ENCODE data around the gene LCN2. TPM values are rescaled to one million over a fixed set of nuclear protein-coding genes. Genes with fewer than 3 reads are reported as not detected.

Gene LCN2
- total RNA-seq, 2 donors from 2014 or later, result 4.9 to 24.6 TPM

DNA sequence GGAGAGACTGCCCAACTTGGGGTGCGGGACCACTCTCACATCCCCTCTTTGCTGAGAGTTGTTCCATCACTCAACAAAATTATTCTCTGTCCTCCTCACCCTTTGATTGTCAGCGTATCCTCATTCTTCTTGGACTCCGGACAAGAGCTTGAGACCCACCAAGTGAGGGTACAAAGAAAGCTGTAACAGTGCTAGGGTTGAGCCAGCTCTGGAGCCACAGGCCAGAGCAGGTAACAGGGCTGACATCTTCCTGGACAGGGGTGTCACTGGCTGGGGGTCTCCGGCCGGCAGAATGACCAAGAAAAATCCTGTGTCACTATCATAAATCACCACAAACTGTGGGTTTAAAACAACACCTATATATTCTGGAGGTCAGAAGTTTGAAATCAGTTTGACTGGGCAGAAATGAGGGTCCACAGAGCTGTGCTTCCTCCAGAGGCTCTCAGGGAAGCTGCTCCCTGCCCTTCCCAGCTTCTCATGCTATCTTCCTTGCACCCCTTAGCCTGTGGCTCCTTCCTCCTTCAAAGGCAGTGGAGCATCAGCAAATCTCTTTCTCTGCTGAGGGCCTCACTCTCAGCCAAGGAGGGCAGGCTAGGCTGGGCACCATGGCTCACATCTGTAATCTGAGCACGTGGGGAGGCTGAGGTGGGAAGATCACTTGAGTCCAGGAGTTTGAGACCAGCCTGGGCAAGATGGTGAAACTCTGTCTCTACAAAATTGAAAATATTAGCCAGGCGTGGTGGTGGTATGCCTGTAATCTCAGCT lies 6.7 kb downstream of the LCN2 start:
- no peaks in the 10 kb centered on the region for H3K9me3 ChIP-seq
- H3K27me3 ChIP-seq, result no peaks in the 10 kb centered on the region
- H3K36me3 ChIP-seq (replicated peaks in 1 of 2; ENCODE audit: insufficient read depth in 1 of 2, low read depth in 2 of 2), result no peaks in the 10 kb centered on the region
- H3K4me3 ChIP-seq, result no peak overlapping the region
- no peak overlapping the region for H3K27ac ChIP-seq
- ATAC-seq (no peak), DNase-seq (no peak)
- WGBS, 2 donors, result 69 to 78% methylated on average over 7 of the region's 7 CpGs
- peaks cover 12% of the 10 kb centered on the region for H3K4me1 ChIP-seq
- intact Hi-C loops (cut with DNase I), result no loop called here
- TF ChIP-seq, protein P1, sequence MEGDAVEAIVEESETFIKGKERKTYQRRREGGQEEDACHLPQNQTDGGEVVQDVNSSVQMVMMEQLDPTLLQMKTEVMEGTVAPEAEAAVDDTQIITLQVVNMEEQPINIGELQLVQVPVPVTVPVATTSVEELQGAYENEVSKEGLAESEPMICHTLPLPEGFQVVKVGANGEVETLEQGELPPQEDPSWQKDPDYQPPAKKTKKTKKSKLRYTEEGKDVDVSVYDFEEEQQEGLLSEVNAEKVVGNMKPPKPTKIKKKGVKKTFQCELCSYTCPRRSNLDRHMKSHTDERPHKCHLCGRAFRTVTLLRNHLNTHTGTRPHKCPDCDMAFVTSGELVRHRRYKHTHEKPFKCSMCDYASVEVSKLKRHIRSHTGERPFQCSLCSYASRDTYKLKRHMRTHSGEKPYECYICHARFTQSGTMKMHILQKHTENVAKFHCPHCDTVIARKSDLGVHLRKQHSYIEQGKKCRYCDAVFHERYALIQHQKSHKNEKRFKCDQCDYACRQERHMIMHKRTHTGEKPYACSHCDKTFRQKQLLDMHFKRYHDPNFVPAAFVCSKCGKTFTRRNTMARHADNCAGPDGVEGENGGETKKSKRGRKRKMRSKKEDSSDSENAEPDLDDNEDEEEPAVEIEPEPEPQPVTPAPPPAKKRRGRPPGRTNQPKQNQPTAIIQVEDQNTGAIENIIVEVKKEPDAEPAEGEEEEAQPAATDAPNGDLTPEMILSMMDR (IDR thresholded peaks at IDR 0.05), result no peak
- TF ChIP-seq POLR2A (IDR thresholded peaks at IDR 0.05), result no peak

DNA sequence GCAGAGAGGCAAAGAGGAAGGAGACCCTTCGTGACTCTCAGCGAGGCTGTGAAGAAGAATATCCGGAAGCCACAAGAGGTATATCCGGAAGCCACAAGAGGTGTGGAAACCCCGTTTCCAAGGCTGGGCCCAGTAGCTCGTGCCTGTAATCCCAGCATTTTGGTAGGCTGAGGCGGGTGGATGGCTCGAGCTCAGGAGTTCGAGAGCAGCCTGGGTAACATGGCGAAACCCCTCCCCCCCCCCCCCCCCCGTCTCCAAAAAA lies 10.2 kb downstream of the LCN2 start:
- Histone ChIP-seq H3K9me3 (no peaks in the 10 kb centered on the region), H3K4me3 (no peak overlapping the region), H3K36me3 (replicated peaks in 1 of 2; ENCODE audit: insufficient read depth in 1 of 2, low read depth in 2 of 2) (peaks cover 0 to 4% of the 10 kb centered on the region in 2 donors), H3K27me3 (no peaks in the 10 kb centered on the region), H3K27ac (peak overlapping the region in 3 of 4 donors; percentile 22 to 80 (median 77)), H3K4me1 (peaks cover 32% of the 10 kb centered on the region)
- WGBS, 2 donors, result 31 to 73% methylated on average over 8 to 11 of the region's 11 CpGs
- TF ChIP-seq, protein P1 (IDR thresholded peaks at IDR 0.05), result no peak
- TF ChIP-seq POLR2A (IDR thresholded peaks at IDR 0.05), result no peak
- no peak for DNase-seq
- intact Hi-C loops (cut with DNase I), result no loop called here
- no peak for ATAC-seq

- TF ChIP-seq, protein P1 (IDR thresholded peaks at IDR 0.05), result no peak
- TF ChIP-seq POLR2A (IDR thresholded peaks at IDR 0.05), result peak; percentile 59 to 80 (median 78)
- WGBS, 2 donors, result 0 to 1% methylated on average over 3 to 73 of the region's 77 CpGs
- Histone ChIP-seq H3K4me3 (peak within 1 kb of the TSS; percentile 26 to 65), H3K4me1 (peaks cover 32% of the 10 kb centered on the region), H3K27ac (peak within 1 kb of the TSS; percentile 50 to 80 (median 67)), H3K27me3 (no peaks in the 10 kb centered on the region), H3K36me3 (replicated peaks in 1 of 2; ENCODE audit: insufficient read depth in 1 of 2, low read depth in 2 of 2) (peaks cover 0 to 4% of the 10 kb centered on the region in 2 donors), H3K9me3 (no peaks in the 10 kb centered on the region)
- DNase-seq (peak; percentile 94 to 96 (median 96)), ATAC-seq (peak; percentile 93)
- intact Hi-C loops (cut with DNase I), result no loop called here
Measured at GRCh38 chr9:128159784-128160602, 10.7 kb downstream of the LCN2 start, which contains the start of gene BBLN. Gene BBLN, plus strand, starts transcription at chr9:128160265. Its CDS starts 143 bp downstream, at chr9:128160408.

GRCh38 chr9:128160603-128160987 lies 11.3 kb downstream of the LCN2 start:
- TF ChIP-seq POLR2A (IDR thresholded peaks at IDR 0.05), result no peak
- TF ChIP-seq, protein P1 (IDR thresholded peaks at IDR 0.05), result no peak
- Histone ChIP-seq H3K9me3 (no peaks in the 10 kb centered on the region), H3K4me3 (peak overlapping the region; percentile 26 to 65), H3K36me3 (replicated peaks in 1 of 2; ENCODE audit: insufficient read depth in 1 of 2, low read depth in 2 of 2) (peaks cover 0 to 4% of the 10 kb centered on the region in 2 donors), H3K27me3 (no peaks in the 10 kb centered on the region), H3K4me1 (peaks cover 32% of the 10 kb centered on the region), H3K27ac (peak overlapping the region; percentile 50 to 80 (median 67))
- 0% methylated on average over 3 to 23 of the region's 23 CpGs for WGBS, 2 donors
- intact Hi-C loops (cut with DNase I), result no loop called here
- DNase-seq (peak in 3 of 4 donors; percentile 22 to 33 (median 26)), ATAC-seq (no peak)

Data from body of pancreas (tissue), 4 donors.